ENCODE measurements around the gene MYH9. TPM values are rescaled to one million over a fixed set of nuclear protein-coding genes. Genes with fewer than 3 reads are reported as not detected.

The MYH9 gene
- total RNA-seq, 2 experiments from 2014 or later: 695 to 913 TPM

- Mint-ChIP-seq H3K27me3 (no peaks in the 10 kb centered on the region), H3K36me3 (peaks cover 39% of the 10 kb centered on the region), H3K4me1 (peaks cover 95% of the 10 kb centered on the region), H3K9me3 (ENCODE audit: low read depth) (no peaks in the 10 kb centered on the region), H3K27ac (peak overlapping the region; percentile 85), H3K4me3 (peak overlapping the region; percentile 45)
- ATAC-seq (peak; percentile 87), DNase-seq (peak; percentile 96)
- CTCF ChIA-PET: interaction anchor here (0.5 to 2.9 kb wide), 21 partner anchors 9 to 286 kb away, joined by 3 to 47 read pairs (median 6); partner anchors contain the start of gene MYH9
These were observed 22.8 kb downstream of the MYH9 start for GRCh38 chr22:36365020-36365411.

GRCh38 chr22:36364255-36365019, 23.3 kb downstream of the MYH9 start:
- Mint-ChIP-seq H3K27me3 (no peaks in the 10 kb centered on the region), H3K4me3 (peak overlapping the region; percentile 45), H3K9me3 (ENCODE audit: low read depth) (no peaks in the 10 kb centered on the region), H3K4me1 (peaks cover 95% of the 10 kb centered on the region), H3K36me3 (peaks cover 39% of the 10 kb centered on the region), H3K27ac (peak overlapping the region; percentile 85)
- DNase-seq (no peak), ATAC-seq (no peak)
- CTCF ChIA-PET: interaction anchor here (0.5 to 2.9 kb wide), 18 partner anchors 11 to 287 kb away, joined by 3 to 47 read pairs (median 6); partner anchors contain the start of gene MYH9

- H3K4me3 Mint-ChIP-seq: peak overlapping the region; percentile 45
- no peaks in the 10 kb centered on the region for H3K9me3 Mint-ChIP-seq (ENCODE audit: low read depth)
- DNase-seq (no peak), ATAC-seq (no peak)
- peaks cover 41% of the 10 kb centered on the region for H3K36me3 Mint-ChIP-seq
- peak overlapping the region; percentile 85 for H3K27ac Mint-ChIP-seq
- no peaks in the 10 kb centered on the region for H3K27me3 Mint-ChIP-seq
- H3K4me1 Mint-ChIP-seq: peaks cover 96% of the 10 kb centered on the region
- CTCF ChIA-PET: interaction anchor here (1.5 to 2.9 kb wide), 5 partner anchors 11 to 107 kb away, joined by 3 to 47 read pairs (median 9); no protein-coding TSS in a partner anchor
These were observed 24.3 kb downstream of the MYH9 start for GRCh38 chr22:36363349-36363981.

- ATAC-seq: no peak
- H3K27me3 Mint-ChIP-seq: no peaks in the 10 kb centered on the region
- peak overlapping the region; percentile 85 for H3K27ac Mint-ChIP-seq
- H3K4me3 Mint-ChIP-seq: peak overlapping the region; percentile 11
- CTCF ChIA-PET: interaction anchor here (1.5 to 2.9 kb wide), 2 partner anchors 14 to 22 kb away, joined by 3 to 47 read pairs; no protein-coding TSS in a partner anchor
- H3K9me3 Mint-ChIP-seq (ENCODE audit: low read depth): no peaks in the 10 kb centered on the region
- peaks cover 93% of the 10 kb centered on the region for H3K4me1 Mint-ChIP-seq
- no peak for DNase-seq
- H3K36me3 Mint-ChIP-seq: peaks cover 42% of the 10 kb centered on the region
These were observed 24.8 kb downstream of the MYH9 start for GRCh38 chr22:36362932-36363331.

GRCh38 chr22:36362075-36362474, 25.7 kb downstream of the MYH9 start:
- ATAC-seq (no peak), DNase-seq (no peak)
- Mint-ChIP-seq H3K27me3 (no peaks in the 10 kb centered on the region), H3K9me3 (ENCODE audit: low read depth) (no peaks in the 10 kb centered on the region), H3K4me3 (peak overlapping the region; percentile 10), H3K36me3 (peaks cover 41% of the 10 kb centered on the region), H3K27ac (peak overlapping the region; percentile 85), H3K4me1 (peaks cover 93% of the 10 kb centered on the region)
- CTCF ChIA-PET: interaction anchor here (2.1 kb wide), 1 partner anchor 9 kb away, joined by 4 read pairs; no protein-coding TSS in a partner anchor

- CTCF ChIA-PET: interaction anchor here (1.4 to 2.7 kb wide), 3 partner anchors 8 to 29 kb away, joined by 4 to 7 read pairs (median 6); no protein-coding TSS in a partner anchor
- Mint-ChIP-seq H3K4me1 (peaks cover 93% of the 10 kb centered on the region), H3K4me3 (no peak overlapping the region), H3K27ac (peak overlapping the region; percentile 85), H3K27me3 (no peaks in the 10 kb centered on the region), H3K9me3 (ENCODE audit: low read depth) (no peaks in the 10 kb centered on the region), H3K36me3 (peaks cover 44% of the 10 kb centered on the region)
- ATAC-seq: no peak
- no peak for DNase-seq
These were observed 26.8 kb downstream of the MYH9 start for GRCh38 chr22:36360871-36361383.

GRCh38 chr22:36360011-36360410, 27.8 kb downstream of the MYH9 start:
- Mint-ChIP-seq H3K4me3 (no peak overlapping the region), H3K36me3 (peaks cover 51% of the 10 kb centered on the region), H3K4me1 (peaks cover 94% of the 10 kb centered on the region), H3K27me3 (no peaks in the 10 kb centered on the region), H3K9me3 (ENCODE audit: low read depth) (no peaks in the 10 kb centered on the region), H3K27ac (peak overlapping the region; percentile 80)
- CTCF ChIA-PET: interaction anchor here (1.1 to 2.7 kb wide), 3 partner anchors 25 to 96 kb away, joined by 3 to 7 read pairs (median 6); no protein-coding TSS in a partner anchor
- ATAC-seq: no peak
- no peak for DNase-seq

- Mint-ChIP-seq H3K36me3 (peaks cover 53% of the 10 kb centered on the region), H3K9me3 (ENCODE audit: low read depth) (no peaks in the 10 kb centered on the region), H3K4me3 (no peak overlapping the region)
These were observed 28.2 kb downstream of the MYH9 start for GRCh38 chr22:36359470-36359996.

GRCh38 chr22:36358533-36359469, 29.0 kb downstream of the MYH9 start:
- peak overlapping the region; percentile 80 for H3K27ac Mint-ChIP-seq
- H3K4me3 Mint-ChIP-seq: peak overlapping the region; percentile 3
- CTCF ChIA-PET: interaction anchor here (1.1 to 2.7 kb wide), 8 partner anchors 8 to 97 kb away, joined by 3 to 7 read pairs (median 5); no protein-coding TSS in a partner anchor
- peaks cover 94% of the 10 kb centered on the region for H3K4me1 Mint-ChIP-seq
- no peaks in the 10 kb centered on the region for H3K27me3 Mint-ChIP-seq
- no peaks in the 10 kb centered on the region for H3K9me3 Mint-ChIP-seq (ENCODE audit: low read depth)
- no peak for DNase-seq
- peaks cover 47% of the 10 kb centered on the region for H3K36me3 Mint-ChIP-seq
- ATAC-seq: no peak

More at GRCh38 chr22:36359470-36359996, 28.2 kb downstream of the MYH9 start:
- ATAC-seq: no peak
- Mint-ChIP-seq H3K4me1 (peaks cover 94% of the 10 kb centered on the region), H3K27me3 (no peaks in the 10 kb centered on the region), H3K27ac (peak overlapping the region; percentile 80)
- CTCF ChIA-PET: interaction anchor here (1.1 to 2.7 kb wide), 4 partner anchors 19 to 96 kb away, joined by 3 to 7 read pairs (median 6); no protein-coding TSS in a partner anchor
- no peak for DNase-seq

- CTCF ChIA-PET: interaction anchor here (0.6 to 2.9 kb wide), 16 partner anchors 8 to 114 kb away, joined by 3 to 16 read pairs (median 5); partner anchors contain the start of gene MYH9
- Mint-ChIP-seq H3K4me1 (peaks cover 94% of the 10 kb centered on the region), H3K9me3 (ENCODE audit: low read depth) (no peaks in the 10 kb centered on the region), H3K4me3 (peak overlapping the region; percentile 60), H3K36me3 (peaks cover 46% of the 10 kb centered on the region), H3K27me3 (no peaks in the 10 kb centered on the region), H3K27ac (peak overlapping the region; percentile 86)
- DNase-seq (peak; percentile 73), ATAC-seq (peak; percentile 33)
These were observed 30.8 kb downstream of the MYH9 start for GRCh38 chr22:36356708-36357624.

- peaks cover 95% of the 10 kb centered on the region for H3K4me1 Mint-ChIP-seq
- CTCF ChIA-PET: interaction anchor here (0.6 to 2.9 kb wide), 11 partner anchors 10 to 115 kb away, joined by 3 to 16 read pairs (median 5); partner anchors contain the start of gene MYH9
- peak overlapping the region; percentile 86 for H3K27ac Mint-ChIP-seq
- no peak for DNase-seq
- no peak for ATAC-seq
- peak overlapping the region; percentile 62 for H3K4me3 Mint-ChIP-seq
- no peaks in the 10 kb centered on the region for H3K9me3 Mint-ChIP-seq (ENCODE audit: low read depth)
- peaks cover 46% of the 10 kb centered on the region for H3K36me3 Mint-ChIP-seq
- H3K27me3 Mint-ChIP-seq: no peaks in the 10 kb centered on the region
These were observed 31.9 kb downstream of the MYH9 start for GRCh38 chr22:36355894-36356293.
